ENCODE data around the gene FZD7. TPM values are rescaled to one million over a fixed set of nuclear protein-coding genes. Genes with fewer than 3 reads are reported as not detected.

FZD7 gene
- total RNA-seq, 1 donor from 2014 or later = 37.1 TPM

- Histone ChIP-seq H3K27me3 (no peaks in the 10 kb centered on the region), H3K4me3 (no peak within 1 kb of the TSS), H3K36me3 (no peaks in the 10 kb centered on the region), H3K9me3 (no peaks in the 10 kb centered on the region), H3K27ac (no peak within 1 kb of the TSS), H3K4me1 (no peaks in the 10 kb centered on the region)
- intact Hi-C loops (cut with DNase I) = no loop called here
- TF ChIP-seq POLR2A (IDR thresholded peaks at IDR 0.05) = no peak
- no peak for DNase-seq (ENCODE audit: extremely low spot score in 2 of 2)
Measured at GRCh38 chr2:202072737-202073401, 39.2 kb downstream of the FZD7 start, which contains the start of gene KIAA2012. Gene KIAA2012 (plus strand): TSS chr2:202073255. CDS start chr2:202073628, 373 bp downstream.

- intact Hi-C loops (cut with DNase I) = no loop called here
- no peak for TF ChIP-seq CTCF (IDR thresholded peaks at IDR 0.05)
- no peak for TF ChIP-seq POLR2AphosphoS5 (IDR thresholded peaks at IDR 0.05; ENCODE audit: insufficient read depth in 1 of 2, low read depth in 1 of 2)
- no peak for TF ChIP-seq POLR2A (IDR thresholded peaks at IDR 0.05)
- H3K27ac ChIP-seq = no peak overlapping the region
- H3K27me3 ChIP-seq = no peaks in the 10 kb centered on the region
- no peaks in the 10 kb centered on the region for H3K9me3 ChIP-seq
- no peaks in the 10 kb centered on the region for H3K4me1 ChIP-seq
- DNase-seq (ENCODE audit: extremely low spot score in 2 of 2) = no peak
- H3K36me3 ChIP-seq = no peaks in the 10 kb centered on the region
- no peak overlapping the region for H3K4me3 ChIP-seq
Measured at GRCh38 chr2:202074324-202074723, 40.7 kb downstream of the FZD7 start.

- no peak for DNase-seq (ENCODE audit: extremely low spot score in 2 of 2)
Measured at GRCh38 chr2:202079310-202079709, 45.7 kb downstream of the FZD7 start.

GRCh38 chr2:202084265-202084664, 50.6 kb downstream of the FZD7 start:
- DNase-seq (ENCODE audit: extremely low spot score in 2 of 2) = no peak
- Histone ChIP-seq H3K27ac (no peak overlapping the region), H3K4me1 (peaks cover 7% of the 10 kb centered on the region), H3K36me3 (no peaks in the 10 kb centered on the region), H3K4me3 (no peak overlapping the region), H3K27me3 (no peaks in the 10 kb centered on the region), H3K9me3 (no peaks in the 10 kb centered on the region)
- no peak for TF ChIP-seq POLR2A (IDR thresholded peaks at IDR 0.05)
- no peak for TF ChIP-seq CTCF (IDR thresholded peaks at IDR 0.05)
- TF ChIP-seq POLR2AphosphoS5 (IDR thresholded peaks at IDR 0.05; ENCODE audit: insufficient read depth in 1 of 2, low read depth in 1 of 2) = no peak
- intact Hi-C loops (cut with DNase I) = no loop called here

More at GRCh38 chr2:202079310-202079709, 45.7 kb downstream of the FZD7 start:
- no peaks in the 10 kb centered on the region for H3K36me3 ChIP-seq
- H3K9me3 ChIP-seq = no peaks in the 10 kb centered on the region
- intact Hi-C loops (cut with DNase I) = no loop called here
- H3K4me3 ChIP-seq = no peak overlapping the region
- H3K4me1 ChIP-seq = peaks cover 3% of the 10 kb centered on the region
- TF ChIP-seq CTCF (IDR thresholded peaks at IDR 0.05) (no peak), POLR2AphosphoS5 (IDR thresholded peaks at IDR 0.05; ENCODE audit: insufficient read depth in 1 of 2, low read depth in 1 of 2) (no peak), POLR2A (IDR thresholded peaks at IDR 0.05) (no peak)
- no peak overlapping the region for H3K27ac ChIP-seq
- no peaks in the 10 kb centered on the region for H3K27me3 ChIP-seq

Other genes starting within 250 kb of the FZD7 start
- not detected for gene CDK15, start 227.3 kb upstream of the FZD7 start, total RNA-seq
- gene KIAA2012, start 39.4 kb downstream of the FZD7 start, total RNA-seq = not detected
- gene SUMO1, start 204.7 kb downstream of the FZD7 start, total RNA-seq = 38.8 TPM
- gene NOP58, start 231.9 kb downstream of the FZD7 start, total RNA-seq = 80.8 TPM